Hematopoietic multipotent progenitor cell treated with erythropoietin and hydrocortisone succinate and interleukin-3 and kit ligand, for 8 days (in vitro differentiated cells): Measurements from ENCODE around the gene TTC23L.
"Not testable (repeated sequence)": the region's sequence is repeated elsewhere in the genome, so short reads cannot be mapped to it uniquely, and the experiment has no call there.

Experiments used
- DNase-seq: peaks from one replicate; pipeline ENCODE4 v3.0.0-alpha.2; 2015

Gene TTC23L

GRCh38 chr5:34838785-34839714 is at the start of gene TTC23L:
TSS of gene TTC23L (plus strand) at chr5:34839164. CDS start at chr5:34840672, 1,508 bp downstream.
- peak; percentile 86 for DNase-seq

GRCh38 chr5:34789639-34790038 is 49.3 kb upstream of the TTC23L start:
- no peak for DNase-seq

- DNase-seq: no peak
Measured at GRCh38 chr5:34790069-34790468, 48.9 kb upstream of the TTC23L start.

- no peak for DNase-seq
Measured at GRCh38 chr5:34791761-34792244, 47.2 kb upstream of the TTC23L start.

GRCh38 chr5:34802834-34803563 is 36.0 kb upstream of the TTC23L start:
- no peak for DNase-seq

- DNase-seq: no peak
Measured at GRCh38 chr5:34803974-34804732, 34.8 kb upstream of the TTC23L start.

GRCh38 chr5:34804913-34805312 is 34.1 kb upstream of the TTC23L start:
- DNase-seq: no peak

- no peak for DNase-seq
Measured at GRCh38 chr5:34806532-34806931, 32.4 kb upstream of the TTC23L start.

GRCh38 chr5:34811706-34812105 is 27.3 kb upstream of the TTC23L start:
- DNase-seq: no peak

GRCh38 chr5:34813509-34813908 is 25.5 kb upstream of the TTC23L start:
- no peak for DNase-seq

- DNase-seq: no peak
Measured at GRCh38 chr5:34817558-34818351, 21.2 kb upstream of the TTC23L start.

- DNase-seq: no peak
Measured at GRCh38 chr5:34818717-34819116, 20.2 kb upstream of the TTC23L start.

- no peak for DNase-seq
Measured at GRCh38 chr5:34820593-34820992, 18.4 kb upstream of the TTC23L start.

- no peak for DNase-seq
Measured at GRCh38 chr5:34822956-34823715, 15.8 kb upstream of the TTC23L start.

- no peak for DNase-seq
Measured at GRCh38 chr5:34826347-34826746, 12.6 kb upstream of the TTC23L start.

- DNase-seq: no peak
Measured at GRCh38 chr5:34827588-34828506, 11.1 kb upstream of the TTC23L start.

GRCh38 chr5:34830827-34831226 is 8.1 kb upstream of the TTC23L start:
- DNase-seq: not testable (repeated sequence)

GRCh38 chr5:34831303-34831702 is 7.7 kb upstream of the TTC23L start:
- no peak for DNase-seq

GRCh38 chr5:34832568-34832967 is 6.4 kb upstream of the TTC23L start:
- no peak for DNase-seq

- DNase-seq: no peak
Measured at GRCh38 chr5:34833090-34833489, 5.9 kb upstream of the TTC23L start.
